ENCODE measurements around the gene CZIB.

The CZIB gene

GRCh38 chr1:53256511-53257453 lies 36.3 kb upstream of the CZIB start:
- no peak for TF ChIP-seq CTCF (IDR thresholded peaks at IDR 0.05; ENCODE audit: low read depth, low read length)
- no peak for TF ChIP-seq POLR2A (IDR thresholded peaks at IDR 0.05; ENCODE audit: extremely low read depth, insufficient read length)
- no peak for TF ChIP-seq MAX (IDR thresholded peaks at IDR 0.05; ENCODE audit: low read depth, low read length)
- TF ChIP-seq MYC (IDR thresholded peaks at IDR 0.05; ENCODE audit: low read depth, low read length) = no peak
- no peak for DNase-seq (ENCODE audit: low read depth)
- H3K4me3 ChIP-seq (ENCODE audit: low read depth, low read length) = no peak overlapping the region

GRCh38 chr1:53255031-53255430 lies 34.6 kb upstream of the CZIB start:
- DNase-seq (ENCODE audit: low read depth) = no peak
- TF ChIP-seq POLR2A (IDR thresholded peaks at IDR 0.05; ENCODE audit: extremely low read depth, insufficient read length) = no peak
- TF ChIP-seq MYC (IDR thresholded peaks at IDR 0.05; ENCODE audit: low read depth, low read length) = no peak
- no peak for TF ChIP-seq CTCF (IDR thresholded peaks at IDR 0.05; ENCODE audit: low read depth, low read length)
- TF ChIP-seq MAX (IDR thresholded peaks at IDR 0.05; ENCODE audit: low read depth, low read length) = no peak
- no peak overlapping the region for H3K4me3 ChIP-seq (ENCODE audit: low read depth, low read length)

- TF ChIP-seq POLR2A (IDR thresholded peaks at IDR 0.05; ENCODE audit: extremely low read depth, insufficient read length) (no peak), MYC (IDR thresholded peaks at IDR 0.05; ENCODE audit: low read depth, low read length) (no peak), MAX (IDR thresholded peaks at IDR 0.05; ENCODE audit: low read depth, low read length) (no peak), CTCF (IDR thresholded peaks at IDR 0.05; ENCODE audit: low read depth, low read length) (no peak)
- DNase-seq (ENCODE audit: low read depth) = no peak
- H3K4me3 ChIP-seq (ENCODE audit: low read depth, low read length) = no peak overlapping the region
These were observed 33.7 kb upstream of the CZIB start for GRCh38 chr1:53254011-53254640.

- H3K4me3 ChIP-seq (ENCODE audit: low read depth, low read length) = no peak overlapping the region
- TF ChIP-seq MAX (IDR thresholded peaks at IDR 0.05; ENCODE audit: low read depth, low read length) = no peak
- TF ChIP-seq POLR2A (IDR thresholded peaks at IDR 0.05; ENCODE audit: extremely low read depth, insufficient read length) = no peak
- no peak for TF ChIP-seq MYC (IDR thresholded peaks at IDR 0.05; ENCODE audit: low read depth, low read length)
- no peak for TF ChIP-seq CTCF (IDR thresholded peaks at IDR 0.05; ENCODE audit: low read depth, low read length)
- DNase-seq (ENCODE audit: low read depth) = no peak
These were observed 29.9 kb upstream of the CZIB start for GRCh38 chr1:53250325-53250724.

GRCh38 chr1:53249706-53250105 lies 29.3 kb upstream of the CZIB start:
- DNase-seq (ENCODE audit: low read depth) = no peak
- TF ChIP-seq POLR2A (IDR thresholded peaks at IDR 0.05; ENCODE audit: extremely low read depth, insufficient read length) (no peak), MYC (IDR thresholded peaks at IDR 0.05; ENCODE audit: low read depth, low read length) (no peak), CTCF (IDR thresholded peaks at IDR 0.05; ENCODE audit: low read depth, low read length) (no peak), MAX (IDR thresholded peaks at IDR 0.05; ENCODE audit: low read depth, low read length) (no peak)
- H3K4me3 ChIP-seq (ENCODE audit: low read depth, low read length) = no peak overlapping the region

Measured in NB4 (cell line).